SW 1271 (cell line): Measurements from ENCODE around the gene SNAI1.
"Not testable (repeated sequence)": the region's sequence is repeated elsewhere in the genome, so short reads cannot be mapped to it uniquely, and the experiment has no call there.

ENCODE experiments used
- DNase-seq, 2 experiments: peaks; one replicate each; lab custom pipeline; 2025; lab: John Stamatoyannopoulos, UW

SNAI1 gene

GRCh38 chr20:49987015-49987867 is 4.5 kb downstream of the SNAI1 start:
- DNase-seq: no peak

GRCh38 chr20:49987868-49988690 is 5.3 kb downstream of the SNAI1 start:
- DNase-seq: no peak

DNA sequence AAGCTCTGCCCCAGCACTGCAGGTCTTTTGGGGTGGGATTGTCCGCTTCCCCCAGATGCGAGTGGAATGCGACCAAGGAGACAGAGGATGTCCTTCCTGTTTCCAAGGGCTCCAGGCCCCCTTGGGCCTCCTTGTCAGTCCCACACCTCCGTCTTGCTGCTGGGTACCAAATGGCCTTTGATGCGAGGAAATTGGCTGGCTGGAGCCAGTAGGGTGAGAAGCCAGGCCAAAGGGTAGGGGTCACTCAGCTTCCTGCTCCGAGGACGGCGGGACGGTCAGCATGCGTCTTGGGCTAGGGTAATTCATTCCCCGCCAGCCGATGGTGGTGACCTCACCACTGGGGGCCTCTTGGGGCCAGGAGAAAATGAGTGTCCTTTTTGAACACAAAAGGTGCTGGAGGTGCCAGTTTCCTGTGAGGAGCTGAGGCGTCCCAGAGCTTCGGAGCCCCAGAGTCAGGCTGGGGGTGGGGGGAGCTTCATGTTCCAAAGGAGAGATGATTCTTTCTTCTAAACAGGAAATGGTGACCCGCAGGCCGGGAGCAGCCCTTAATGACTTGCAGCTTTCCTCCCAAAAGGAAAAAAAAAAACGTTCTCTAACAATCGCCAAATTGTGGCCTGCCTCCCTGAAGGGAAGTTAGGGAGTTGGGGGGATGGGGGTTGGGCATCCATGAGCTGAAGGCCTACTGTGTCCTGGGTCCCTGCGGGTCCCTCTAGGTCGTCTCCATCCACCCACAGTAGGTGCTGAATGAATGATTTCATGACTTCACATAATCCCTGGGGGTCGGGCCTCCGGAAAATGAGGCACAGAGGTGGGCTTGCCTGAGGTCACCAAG is 6.7 kb downstream of the SNAI1 start:
- DNase-seq: no peak

GRCh38 chr20:49990271-49990720 is 7.5 kb downstream of the SNAI1 start:
- DNase-seq: no peak

- DNase-seq: no peak
Observed at GRCh38 chr20:49993301-49993751, 10.5 kb downstream of the SNAI1 start.

- DNase-seq: no peak
Observed at GRCh38 chr20:49995586-49995985, 12.8 kb downstream of the SNAI1 start.

- DNase-seq: not testable (repeated sequence)
Observed at GRCh38 chr20:49998478-49999188, 15.9 kb downstream of the SNAI1 start.

DNA sequence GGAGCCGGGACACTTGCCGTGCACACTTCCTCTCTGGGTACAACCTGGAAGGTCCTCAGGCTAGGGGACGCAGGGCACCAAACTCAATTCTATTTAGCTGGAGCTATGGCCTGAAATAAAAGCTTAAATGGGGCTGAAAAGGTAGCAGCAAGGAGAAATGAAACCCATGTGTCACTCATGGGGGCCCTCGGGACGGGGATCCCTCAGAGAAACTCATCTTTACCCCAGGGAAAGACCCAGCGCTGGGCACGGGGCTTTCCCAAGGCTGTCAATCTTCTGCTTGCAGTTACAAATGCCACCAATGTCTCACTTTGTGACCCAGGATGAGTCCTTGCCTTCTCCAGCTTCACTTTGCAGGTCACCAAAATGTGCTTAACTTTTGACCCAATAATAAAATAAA is 16.5 kb downstream of the SNAI1 start:
- no peak for DNase-seq

GRCh38 chr20:50000548-50001222 is 17.9 kb downstream of the SNAI1 start:
- not testable (repeated sequence) for DNase-seq

DNA sequence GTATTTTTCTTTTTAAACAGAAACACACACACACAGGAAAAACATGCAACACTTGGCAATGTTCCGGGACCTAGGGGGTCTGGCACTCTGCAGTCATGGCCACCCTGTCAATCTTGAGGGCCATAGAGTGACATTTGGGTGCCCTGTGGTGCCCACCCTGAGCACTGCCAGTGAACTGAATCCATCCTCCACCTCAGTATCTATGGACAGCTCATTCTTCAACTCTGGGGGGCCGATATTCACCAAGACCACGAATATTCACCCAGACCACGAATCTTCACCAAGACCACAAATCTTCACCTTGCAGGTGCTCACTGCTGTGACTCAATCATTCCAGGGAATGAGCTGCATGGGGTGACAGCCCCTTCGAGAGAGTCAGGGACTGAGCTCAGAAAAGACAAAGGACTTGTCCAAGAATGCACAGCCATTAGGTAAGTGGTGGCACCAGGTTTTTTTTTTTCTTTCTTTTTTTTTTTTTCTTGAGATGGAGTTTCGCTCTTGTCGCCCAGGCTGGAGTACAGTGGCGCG is 19.1 kb downstream of the SNAI1 start:
- DNase-seq: no peak

GRCh38 chr20:50003253-50003656 is 20.5 kb downstream of the SNAI1 start:
- peak in 1 of 2 experiments; percentile 26 for DNase-seq

- DNase-seq: no peak
Observed at GRCh38 chr20:50004229-50004628, 21.4 kb downstream of the SNAI1 start.

- DNase-seq: no peak
Observed at GRCh38 chr20:50005471-50005981, 22.7 kb downstream of the SNAI1 start.

GRCh38 chr20:50007369-50007768 is 24.6 kb downstream of the SNAI1 start:
- no peak for DNase-seq

DNA sequence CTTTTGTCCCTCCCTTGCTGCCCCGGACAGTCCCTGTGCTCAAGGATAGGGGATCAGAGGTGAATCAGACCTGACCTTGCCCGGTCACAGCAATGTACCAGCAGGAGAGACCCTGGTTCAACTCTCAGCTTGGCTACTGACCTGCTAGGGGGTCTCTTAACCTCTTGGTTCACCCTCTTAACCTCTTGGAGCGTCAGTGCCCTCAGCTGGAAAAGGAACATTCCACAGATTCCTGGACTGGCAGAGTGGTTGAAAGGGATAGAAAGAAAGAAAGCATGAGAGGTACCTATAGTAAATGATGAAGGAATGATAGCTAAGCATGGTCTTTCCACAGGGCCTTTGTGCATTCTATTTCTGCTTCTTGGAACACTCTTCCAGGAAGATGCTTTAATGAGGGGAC is 25.2 kb downstream of the SNAI1 start:
- no peak for DNase-seq

GRCh38 chr20:50009521-50010454 is 27.0 kb downstream of the SNAI1 start:
- DNase-seq: no peak

DNA sequence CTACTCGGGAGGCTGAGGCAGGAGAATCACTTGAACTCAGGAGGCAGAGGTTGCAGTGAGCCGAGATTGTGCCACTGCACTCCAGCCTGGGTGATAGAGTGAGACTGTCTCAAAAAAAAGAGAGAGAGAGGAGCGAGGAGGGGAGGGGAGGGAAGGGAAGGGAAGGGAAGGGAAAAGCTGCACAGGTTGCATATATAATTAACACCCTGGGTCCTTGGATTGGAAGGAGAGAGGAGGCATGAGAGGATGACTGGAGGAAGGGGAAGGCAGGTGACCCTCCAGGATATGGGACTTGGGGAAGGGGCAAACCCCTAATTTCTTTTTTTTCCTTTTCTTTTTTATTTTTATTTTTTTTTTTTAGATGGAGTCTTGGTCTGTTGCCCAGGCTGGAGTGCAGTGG is 28.8 kb downstream of the SNAI1 start:
- not testable (repeated sequence) for DNase-seq

- DNase-seq: no peak
Observed at GRCh38 chr20:50012282-50013263, 29.8 kb downstream of the SNAI1 start.
